CD4-positive, alpha-beta T cell (primary cell): Measurements from ENCODE around the gene ATG2B. TPM values are rescaled to one million over a fixed set of nuclear protein-coding genes. Genes with fewer than 3 reads are reported as not detected.

Experiments used
- ATAC-seq: fragments of 200-7000 bp; cut with Tn5 transposase; one replicate; pipeline ENCODE4 v1.10.0; 2022; ENCODE audit warnings: mild to moderate bottlenecking; ENCODE audit not compliant: poor library complexity
- CTCF ChIA-PET: fragments of 350-600 bp; sonication (Branson Sonifier 250); formaldehyde crosslinking; loops from one replicate; lab custom pipeline; 2021; ENCODE audit warnings: antibody characterized with exemption, inconsistent platforms; lab: Charles Lee
- POLR2A ChIA-PET: fragments of 350-600 bp; sonication (Branson Sonifier 250); formaldehyde crosslinking; loops from one replicate; lab custom pipeline; 2021; ENCODE audit warnings: antibody characterized with exemption, inconsistent platforms; lab: Charles Lee
- DNase-seq, 14 experiments: peaks; one replicate each; pipeline ENCODE4 v3.0.0-alpha.2; 2013 to 2020; ENCODE audit warnings: mixed read lengths in 2 of 14
- H3K27ac ChIP-seq, 2 donors: one replicate each; pipeline versions ENCODE4 v1.5.1 to v1.7.0; 2013; ENCODE audit warnings: low read length in 2 of 2, low read depth in 1 of 2, mild to moderate bottlenecking in 1 of 2
- H3K27me3 ChIP-seq, 2 experiments: 1 replicate in 1 of 2; 2 replicates in 1 of 2; pipeline versions ENCODE4 v1.6.1 to v1.7.0; 2013; ENCODE audit warnings: low read length in 2 of 2, control low read depth in 1 of 2, mild to moderate bottlenecking in 1 of 2, moderate library complexity in 1 of 2; ENCODE audit not compliant: insufficient read depth in 2 of 2, control insufficient read depth in 1 of 2
- H3K36me3 ChIP-seq: one replicate; pipeline ENCODE4 v1.6.1; 2013; ENCODE audit warnings: low read length, control low read depth; ENCODE audit not compliant: insufficient read depth
- H3K4me1 ChIP-seq: one replicate; pipeline ENCODE4 v1.6.1; 2013; ENCODE audit warnings: low read length, control low read depth; ENCODE audit not compliant: insufficient read depth
- H3K4me3 ChIP-seq: one replicate; pipeline ENCODE4 v1.5.1; 2013; ENCODE audit warnings: mild to moderate bottlenecking, low read length, moderate library complexity
- H3K9me3 ChIP-seq, 2 experiments: 1 replicate in 1 of 2; 2 replicates in 1 of 2; pipeline versions ENCODE4 v1.6.1 to v1.7.0; 2013; ENCODE audit warnings: low read length in 2 of 2, mild to moderate bottlenecking in 2 of 2, control low read depth in 1 of 2, moderate library complexity in 1 of 2; ENCODE audit not compliant: control insufficient read depth in 1 of 2, insufficient read depth in 1 of 2
- H3K27ac Mint-ChIP-seq: one replicate; pipeline ENCODE4 v1.8.0; 2020; ENCODE audit warnings: mixed read lengths
- H3K27me3 Mint-ChIP-seq: one replicate; pipeline ENCODE4 v1.8.0; 2021; ENCODE audit warnings: mixed read lengths
- H3K36me3 Mint-ChIP-seq: one replicate; pipeline ENCODE4 v1.8.0; 2021; ENCODE audit warnings: low read depth, mixed read lengths
- H3K4me1 Mint-ChIP-seq: one replicate; pipeline ENCODE4 v1.8.0; 2021; ENCODE audit warnings: low read depth, mixed read lengths
- H3K4me3 Mint-ChIP-seq: one replicate; pipeline ENCODE4 v1.8.0; 2020; ENCODE audit warnings: mild to moderate bottlenecking, mixed read lengths
- H3K9me3 Mint-ChIP-seq: one replicate; pipeline ENCODE4 v1.8.0; 2020; ENCODE audit warnings: mixed read lengths
- intact Hi-C, 2 experiments: fragments of 100-400 bp; cut with DNase I in 1 of 2; cut with micrococcal nuclease in 1 of 2; formaldehyde crosslinking; loops; one replicate each; pipeline versions ENCODE4 v1.15.1 to v1.9.0; 2023 to 2025; cut with DNase I, micrococcal nuclease
- total RNA-seq, 174 experiments: library from RNA in 2 of 174; stranded (reverse) in 2 of 174; gene quantifications; one replicate each; pipeline ENCODE4 v1.2.3 and lab custom pipeline; 2021 to 2026
- TF ChIP-seq, protein P1 (sequence below): fragments of 200-600 bp; IDR thresholded peaks from one replicate; pipeline ENCODE4 v1.8.0; 2022; ENCODE audit warnings: antibody characterized with exemption, mild to moderate bottlenecking

Gene ATG2B
- total RNA-seq, 2 experiments from 2014 or later, result 20.1 to 20.2 TPM

DNA sequence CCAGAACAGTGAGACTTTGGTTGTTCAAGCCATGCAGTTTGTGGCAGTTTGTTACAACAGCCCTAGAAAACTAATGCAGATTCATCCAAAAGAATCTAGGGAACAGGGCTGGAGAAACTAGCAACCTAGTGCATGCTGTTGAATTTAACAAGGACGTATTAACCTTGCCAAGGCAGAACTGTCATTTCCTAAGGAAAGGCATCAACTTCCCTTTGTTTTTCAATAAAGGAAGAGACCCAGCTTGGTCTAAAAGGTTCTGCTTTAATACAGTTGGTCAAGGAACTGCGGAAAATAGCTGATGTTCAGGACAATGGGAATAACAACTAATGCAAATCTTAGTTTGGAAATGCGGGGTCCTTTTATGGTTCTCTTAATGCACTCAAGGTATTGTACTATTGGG is 40.3 kb upstream of the ATG2B start:
- Mint-ChIP-seq H3K27me3 (peaks cover 21% of the 10 kb centered on the region), H3K4me1 (no peaks in the 10 kb centered on the region), H3K4me3 (no peak overlapping the region), H3K9me3 (no peaks in the 10 kb centered on the region), H3K36me3 (no peaks in the 10 kb centered on the region), H3K27ac (no peak overlapping the region)
- no peaks in the 10 kb centered on the region for H3K36me3 ChIP-seq
- no peaks in the 10 kb centered on the region for H3K9me3 ChIP-seq
- ChIA-PET CTCF (no interaction called here), POLR2A (no interaction called here)
- H3K4me1 ChIP-seq, result no peaks in the 10 kb centered on the region
- H3K27me3 ChIP-seq, result peaks cover 0 to 5% of the 10 kb centered on the region in 2 experiments
- intact Hi-C loops, result no loop called here
- H3K4me3 ChIP-seq, result no peak overlapping the region
- DNase-seq (no peak), ATAC-seq (no peak)
- H3K27ac ChIP-seq, result no peak overlapping the region
- TF ChIP-seq, protein P1, sequence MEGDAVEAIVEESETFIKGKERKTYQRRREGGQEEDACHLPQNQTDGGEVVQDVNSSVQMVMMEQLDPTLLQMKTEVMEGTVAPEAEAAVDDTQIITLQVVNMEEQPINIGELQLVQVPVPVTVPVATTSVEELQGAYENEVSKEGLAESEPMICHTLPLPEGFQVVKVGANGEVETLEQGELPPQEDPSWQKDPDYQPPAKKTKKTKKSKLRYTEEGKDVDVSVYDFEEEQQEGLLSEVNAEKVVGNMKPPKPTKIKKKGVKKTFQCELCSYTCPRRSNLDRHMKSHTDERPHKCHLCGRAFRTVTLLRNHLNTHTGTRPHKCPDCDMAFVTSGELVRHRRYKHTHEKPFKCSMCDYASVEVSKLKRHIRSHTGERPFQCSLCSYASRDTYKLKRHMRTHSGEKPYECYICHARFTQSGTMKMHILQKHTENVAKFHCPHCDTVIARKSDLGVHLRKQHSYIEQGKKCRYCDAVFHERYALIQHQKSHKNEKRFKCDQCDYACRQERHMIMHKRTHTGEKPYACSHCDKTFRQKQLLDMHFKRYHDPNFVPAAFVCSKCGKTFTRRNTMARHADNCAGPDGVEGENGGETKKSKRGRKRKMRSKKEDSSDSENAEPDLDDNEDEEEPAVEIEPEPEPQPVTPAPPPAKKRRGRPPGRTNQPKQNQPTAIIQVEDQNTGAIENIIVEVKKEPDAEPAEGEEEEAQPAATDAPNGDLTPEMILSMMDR, result no peak

DNA sequence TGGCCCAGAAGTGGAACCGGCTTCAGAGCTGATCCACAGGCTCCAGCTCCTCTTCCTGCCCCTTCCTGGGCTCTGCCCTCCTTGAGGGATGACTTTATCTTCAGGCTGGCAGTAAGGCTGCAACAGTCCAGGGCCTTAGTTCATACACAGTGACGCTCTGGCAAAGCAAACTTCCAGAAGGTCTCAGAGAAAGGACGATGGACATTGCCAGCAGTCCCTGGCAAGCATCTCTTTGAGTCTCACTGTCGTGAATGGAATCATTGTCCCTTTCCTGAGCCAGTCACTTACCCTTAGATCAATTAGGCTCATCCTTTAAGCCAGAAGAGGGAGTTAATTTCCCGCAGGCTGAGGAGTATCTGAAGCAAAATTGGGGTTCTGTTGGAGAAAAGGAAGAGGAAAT is 37.4 kb upstream of the ATG2B start:
- Mint-ChIP-seq H3K27me3 (peaks cover 25% of the 10 kb centered on the region), H3K4me3 (no peak overlapping the region), H3K27ac (no peak overlapping the region), H3K36me3 (no peaks in the 10 kb centered on the region), H3K9me3 (no peaks in the 10 kb centered on the region), H3K4me1 (no peaks in the 10 kb centered on the region)
- ChIA-PET POLR2A (no interaction called here), CTCF (no interaction called here)
- Histone ChIP-seq H3K36me3 (no peaks in the 10 kb centered on the region), H3K27me3 (peaks cover 0 to 5% of the 10 kb centered on the region in 2 experiments), H3K4me3 (no peak overlapping the region), H3K9me3 (no peaks in the 10 kb centered on the region), H3K27ac (no peak overlapping the region), H3K4me1 (no peaks in the 10 kb centered on the region)
- intact Hi-C loops, result no loop called here
- DNase-seq (no peak), ATAC-seq (no peak)
- TF ChIP-seq, protein P1, result no peak

GRCh38 chr14:96399405-96399804 is 36.3 kb upstream of the ATG2B start:
- DNase-seq (no peak), ATAC-seq (no peak)
- intact Hi-C loops, result no loop called here
- Histone ChIP-seq H3K9me3 (no peaks in the 10 kb centered on the region), H3K4me1 (no peaks in the 10 kb centered on the region), H3K36me3 (no peaks in the 10 kb centered on the region), H3K27ac (no peak overlapping the region), H3K27me3 (peaks cover 0 to 5% of the 10 kb centered on the region in 2 experiments), H3K4me3 (no peak overlapping the region)
- H3K36me3 Mint-ChIP-seq, result no peaks in the 10 kb centered on the region
- peaks cover 25% of the 10 kb centered on the region for H3K27me3 Mint-ChIP-seq
- H3K4me1 Mint-ChIP-seq, result no peaks in the 10 kb centered on the region
- H3K9me3 Mint-ChIP-seq, result no peaks in the 10 kb centered on the region
- ChIA-PET POLR2A (no interaction called here), CTCF (no interaction called here)
- no peak overlapping the region for H3K4me3 Mint-ChIP-seq
- TF ChIP-seq, protein P1, result no peak
- no peak overlapping the region for H3K27ac Mint-ChIP-seq
